ENCODE results near the gene ANO4.

The ANO4 gene

DNA sequence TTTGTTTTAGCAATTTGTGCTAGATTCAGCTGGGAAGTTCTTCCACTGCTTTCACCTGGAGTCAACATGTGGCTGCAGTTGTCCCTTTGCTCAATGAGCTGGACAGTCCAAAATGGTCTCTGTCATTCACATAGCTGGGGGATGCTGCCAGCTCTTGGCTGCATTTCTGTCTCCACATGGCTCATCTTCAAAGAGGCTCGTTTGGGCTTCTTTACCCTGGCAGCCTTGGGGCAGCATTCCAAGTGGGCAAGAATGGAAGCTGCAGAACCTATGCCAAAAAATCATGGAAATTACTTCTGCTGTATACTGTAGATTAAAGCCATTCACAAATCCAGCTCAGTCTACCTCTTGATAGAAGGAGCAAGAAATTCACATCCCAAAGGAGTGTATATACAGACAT lies 216.3 kb downstream of the ANO4 start:
- TF ChIP-seq, protein P1, sequence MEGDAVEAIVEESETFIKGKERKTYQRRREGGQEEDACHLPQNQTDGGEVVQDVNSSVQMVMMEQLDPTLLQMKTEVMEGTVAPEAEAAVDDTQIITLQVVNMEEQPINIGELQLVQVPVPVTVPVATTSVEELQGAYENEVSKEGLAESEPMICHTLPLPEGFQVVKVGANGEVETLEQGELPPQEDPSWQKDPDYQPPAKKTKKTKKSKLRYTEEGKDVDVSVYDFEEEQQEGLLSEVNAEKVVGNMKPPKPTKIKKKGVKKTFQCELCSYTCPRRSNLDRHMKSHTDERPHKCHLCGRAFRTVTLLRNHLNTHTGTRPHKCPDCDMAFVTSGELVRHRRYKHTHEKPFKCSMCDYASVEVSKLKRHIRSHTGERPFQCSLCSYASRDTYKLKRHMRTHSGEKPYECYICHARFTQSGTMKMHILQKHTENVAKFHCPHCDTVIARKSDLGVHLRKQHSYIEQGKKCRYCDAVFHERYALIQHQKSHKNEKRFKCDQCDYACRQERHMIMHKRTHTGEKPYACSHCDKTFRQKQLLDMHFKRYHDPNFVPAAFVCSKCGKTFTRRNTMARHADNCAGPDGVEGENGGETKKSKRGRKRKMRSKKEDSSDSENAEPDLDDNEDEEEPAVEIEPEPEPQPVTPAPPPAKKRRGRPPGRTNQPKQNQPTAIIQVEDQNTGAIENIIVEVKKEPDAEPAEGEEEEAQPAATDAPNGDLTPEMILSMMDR (IDR thresholded peaks at IDR 0.05; ENCODE audit: insufficient read depth, low read length, poor library complexity, severe bottlenecking) = no peak
- no peak for TF ChIP-seq EZH2phosphoT487 (conservative IDR thresholded peaks at IDR 0.05; ENCODE audit: low read length)
- peaks cover 24% of the 10 kb centered on the region; the same call in 1 of the 2 replicates for H3K9me3 ChIP-seq (ENCODE audit: insufficient read depth, low read length)
- no peaks in the 10 kb centered on the region for H3K9me2 ChIP-seq (replicated peaks; ENCODE audit: insufficient read depth, low read length)
- H3F3A ChIP-seq (ENCODE audit: insufficient read depth) = no peaks in the 10 kb centered on the region
- H3K36me3 ChIP-seq (ENCODE audit: low read length) = 0 out of 2 replicates have a peak, but pooled peaks cover 11% of the 10 kb centered on the region
- no peaks in the 10 kb centered on the region for H3K27me3 ChIP-seq (ENCODE audit: low read length)
- H3K79me2 ChIP-seq (ENCODE audit: insufficient read depth, low read length) = no peaks in the 10 kb centered on the region
- H3K4me2 ChIP-seq (ENCODE audit: low read depth, low read length, poor library complexity, severe bottlenecking) = no peak overlapping the region
- no peak overlapping the region for H2AFZ ChIP-seq (ENCODE audit: low read depth, low read length, severe bottlenecking)
- H3K4me3 ChIP-seq (ENCODE audit: insufficient read depth, low read length, poor library complexity, severe bottlenecking) = no peak overlapping the region
- no peak overlapping the region for H3K27ac ChIP-seq (ENCODE audit: low read depth, low read length)
- H4K20me1 ChIP-seq (ENCODE audit: low read depth, low read length) = no peaks in the 10 kb centered on the region
- H3K9ac ChIP-seq (ENCODE audit: low read length) = no peak overlapping the region

DNA sequence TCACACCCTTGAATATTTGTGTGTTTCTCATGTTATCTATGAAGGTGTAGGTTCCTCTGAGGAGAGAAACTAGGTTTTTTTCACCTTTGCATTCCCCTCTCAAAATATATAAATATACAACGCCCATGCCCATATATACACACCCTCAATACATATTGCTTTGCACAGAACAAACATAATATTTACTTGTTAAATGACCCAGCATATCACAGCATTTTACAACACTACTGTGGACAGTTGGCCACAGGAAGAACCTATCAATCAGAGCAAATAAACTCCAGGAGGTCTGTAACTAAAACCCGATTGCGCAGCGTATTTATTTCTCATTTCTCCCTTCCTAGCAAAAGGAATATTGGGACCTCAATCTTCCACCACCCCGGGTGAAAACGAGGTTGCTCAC lies 219.4 kb downstream of the ANO4 start:
- no peak for TF ChIP-seq EZH2phosphoT487 (conservative IDR thresholded peaks at IDR 0.05; ENCODE audit: low read length)
- TF ChIP-seq, protein P1 (IDR thresholded peaks at IDR 0.05; ENCODE audit: insufficient read depth, low read length, poor library complexity, severe bottlenecking) = no peak
- H3K79me2 ChIP-seq (ENCODE audit: insufficient read depth, low read length) = no peaks in the 10 kb centered on the region
- H3K4me2 ChIP-seq (ENCODE audit: low read depth, low read length, poor library complexity, severe bottlenecking) = no peak overlapping the region
- H4K20me1 ChIP-seq (ENCODE audit: low read depth, low read length) = no peaks in the 10 kb centered on the region
- no peak overlapping the region for H2AFZ ChIP-seq (ENCODE audit: low read depth, low read length, severe bottlenecking)
- H3K27me3 ChIP-seq (ENCODE audit: low read length) = no peaks in the 10 kb centered on the region
- H3K4me3 ChIP-seq (ENCODE audit: insufficient read depth, low read length, poor library complexity, severe bottlenecking) = no peak overlapping the region
- no peaks in the 10 kb centered on the region for H3F3A ChIP-seq (ENCODE audit: insufficient read depth)
- no peak overlapping the region for H3K9ac ChIP-seq (ENCODE audit: low read length)
- 0 out of 2 replicates have a peak, but pooled peaks cover 11% of the 10 kb centered on the region for H3K36me3 ChIP-seq (ENCODE audit: low read length)
- H3K9me3 ChIP-seq (ENCODE audit: insufficient read depth, low read length) = peaks cover 18% of the 10 kb centered on the region; the same call in 1 of the 2 replicates
- H3K9me2 ChIP-seq (replicated peaks; ENCODE audit: insufficient read depth, low read length) = no peaks in the 10 kb centered on the region
- H3K27ac ChIP-seq (ENCODE audit: low read depth, low read length) = no peak overlapping the region

DNA sequence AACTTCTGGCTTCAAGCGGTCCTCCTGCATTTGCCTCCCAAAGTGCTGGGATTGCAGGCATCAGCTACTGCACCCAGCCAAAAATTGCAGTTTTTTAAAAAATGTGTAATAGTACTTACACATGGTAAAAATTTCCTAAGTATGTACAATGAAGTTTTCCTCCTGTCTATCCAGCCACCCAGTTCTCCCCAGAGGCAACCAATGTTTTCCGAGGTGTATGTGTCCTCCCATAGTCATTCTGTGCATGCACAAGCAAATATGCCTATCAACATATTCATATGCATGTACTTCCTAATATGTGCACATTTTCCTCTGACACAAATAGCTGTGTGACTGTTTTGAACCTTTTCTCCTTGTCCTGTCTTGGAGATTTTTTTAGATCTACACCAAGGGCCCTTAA lies 220.5 kb downstream of the ANO4 start:
- no peak overlapping the region for H3K4me2 ChIP-seq (ENCODE audit: low read depth, low read length, poor library complexity, severe bottlenecking)
- no peak overlapping the region for H3K9ac ChIP-seq (ENCODE audit: low read length)
- H3K27ac ChIP-seq (ENCODE audit: low read depth, low read length) = no peak overlapping the region
- no peak overlapping the region for H2AFZ ChIP-seq (ENCODE audit: low read depth, low read length, severe bottlenecking)
- no peaks in the 10 kb centered on the region for H4K20me1 ChIP-seq (ENCODE audit: low read depth, low read length)
- no peak overlapping the region for H3K4me3 ChIP-seq (ENCODE audit: insufficient read depth, low read length, poor library complexity, severe bottlenecking)
- TF ChIP-seq EZH2phosphoT487 (conservative IDR thresholded peaks at IDR 0.05; ENCODE audit: low read length) = no peak
- TF ChIP-seq, protein P1 (IDR thresholded peaks at IDR 0.05; ENCODE audit: insufficient read depth, low read length, poor library complexity, severe bottlenecking) = no peak
- H3K27me3 ChIP-seq (ENCODE audit: low read length) = no peaks in the 10 kb centered on the region
- H3K9me3 ChIP-seq (ENCODE audit: insufficient read depth, low read length) = peaks cover 8% of the 10 kb centered on the region; the same call in 1 of the 2 replicates
- H3K9me2 ChIP-seq (replicated peaks; ENCODE audit: insufficient read depth, low read length) = no peaks in the 10 kb centered on the region
- H3K36me3 ChIP-seq (ENCODE audit: low read length) = 0 out of 2 replicates have a peak, but pooled peaks cover 3% of the 10 kb centered on the region
- H3K79me2 ChIP-seq (ENCODE audit: insufficient read depth, low read length) = no peaks in the 10 kb centered on the region
- H3F3A ChIP-seq (ENCODE audit: insufficient read depth) = no peaks in the 10 kb centered on the region

All from SU-DHL-6 (cell line).